A673 (cell line): ENCODE data around the gene JOSD1. TPM values are rescaled to one million over a fixed set of nuclear protein-coding genes. Genes with fewer than 3 reads are reported as not detected.

Source experiments
- BruUV-seq: library from RNA; stranded (reverse); fragments of 400-500 nt; replicated peaks from 2 replicates; lab custom pipeline; 2021; lab: Mats Ljungman, UMichigan
- CTCF ChIA-PET: fragments of 300-600 bp; sonication (Branson Sonifier 250); formaldehyde crosslinking; loops from one replicate; lab custom pipeline; 2022; ENCODE audit warnings: antibody characterized with exemption; lab: Charles Lee
- POLR2A ChIA-PET: fragments of 300-600 bp; sonication (Branson Sonifier 250); formaldehyde crosslinking; loops from one replicate; lab custom pipeline; 2022; ENCODE audit warnings: antibody characterized with exemption; ENCODE audit not compliant: low non-redundant PET; lab: Charles Lee
- DNase-seq: peaks from one replicate; pipeline ENCODE4 v3.0.0-alpha.2; 2015; ENCODE audit warnings: low spot score
- H3K27ac ChIP-seq: fragments of 200-600 bp; sonication (generic); 2 replicates; pipeline ENCODE4 v1.5.1; 2016; ENCODE audit warnings: mixed run types, low read depth, mild to moderate bottlenecking, mixed read lengths, antibody characterized with exemption, low read length; ENCODE audit not compliant: poor library complexity, severe bottlenecking
- H3K27me3 ChIP-seq: fragments of 200-600 bp; sonication (generic); replicated peaks from 2 replicates; pipeline ENCODE4 v1.6.1; 2017; ENCODE audit warnings: mixed run types, low read depth, mild to moderate bottlenecking, mixed read lengths, antibody characterized with exemption, low read length; ENCODE audit not compliant: insufficient read depth, poor library complexity
- H3K36me3 ChIP-seq: fragments of 200-600 bp; sonication (generic); 2 replicates; pipeline ENCODE4 v1.6.1; 2016; ENCODE audit warnings: mixed run types, mild to moderate bottlenecking, mixed read lengths, antibody characterized with exemption, low read length; ENCODE audit not compliant: insufficient read depth, poor library complexity, severe bottlenecking
- H3K4me1 ChIP-seq: fragments of 200-600 bp; sonication (generic); 2 replicates; pipeline ENCODE4 v1.6.1; 2017; ENCODE audit warnings: mixed run types, mild to moderate bottlenecking, mixed read lengths, antibody characterized with exemption, low read length; ENCODE audit not compliant: insufficient read depth, poor library complexity, severe bottlenecking
- H3K4me3 ChIP-seq: fragments of 200-600 bp; sonication (generic); 2 replicates; pipeline ENCODE4 v1.5.1; 2016; ENCODE audit warnings: low read depth, mixed run types, mild to moderate bottlenecking, mixed read lengths, low read length; ENCODE audit not compliant: poor library complexity, severe bottlenecking
- H3K9me3 ChIP-seq: fragments of 200-600 bp; sonication (generic); 2 replicates; pipeline ENCODE4 v1.6.1; 2016; ENCODE audit warnings: mixed run types, low read depth, mild to moderate bottlenecking, mixed read lengths, antibody characterized with exemption, low read length; ENCODE audit not compliant: poor library complexity, severe bottlenecking
- CTCF ChIP-seq: fragments of 300-800, 200-600 bp; sonication (generic); conservative IDR thresholded peaks from 2 replicates; pipeline ENCODE4 v1.5.1; 2017; ENCODE audit warnings: low read depth, mild to moderate bottlenecking, antibody characterized with exemption, low read length, moderate library complexity, mixed read lengths
- EZH2 ChIP-seq: fragments of 200-600 bp; sonication (generic); IDR thresholded peaks from 2 replicates; pipeline ENCODE4 v1.6.1; 2017; ENCODE audit warnings: borderline replicate concordance, low read depth, mild to moderate bottlenecking, mixed read lengths, antibody characterized with exemption, low read length; ENCODE audit not compliant: poor library complexity, severe bottlenecking
- intact Hi-C: fragments of 100-400 bp; cut with micrococcal nuclease; formaldehyde crosslinking; loops from one replicate; pipeline ENCODE4 v1.10.0; 2022; ENCODE audit not compliant: unreplicated experiment
- total RNA-seq: library from RNA; stranded (reverse); gene quantifications from 2 replicates; pipeline ENCODE4 v1.2.3, GENCODE V29; 2021

The JOSD1 gene
- total RNA-seq, 1 experiment from 2014 or later: 53.1 TPM

- Histone ChIP-seq H3K36me3 (peaks cover 58% of the 10 kb centered on the region), H3K4me1 (no peaks in the 10 kb centered on the region), H3K4me3 (no peak overlapping the region), H3K27me3 (no peaks in the 10 kb centered on the region), H3K27ac (no peak overlapping the region), H3K9me3 (no peaks in the 10 kb centered on the region)
- intact Hi-C loops: no loop called here
- TF ChIP-seq EZH2 (no peak), CTCF (no peak)
- CTCF ChIA-PET: interaction anchor here (0.6 kb wide), 1 partner anchor 8 kb away, joined by 3 read pairs; the partner anchor contains the start of gene TOMM22
- DNase-seq: no peak
- POLR2A ChIA-PET: no interaction called here
- BruUV-seq: no TSS peak
Observed at GRCh38 chr22:38689651-38690050, 11.1 kb downstream of the JOSD1 start.

DNA sequence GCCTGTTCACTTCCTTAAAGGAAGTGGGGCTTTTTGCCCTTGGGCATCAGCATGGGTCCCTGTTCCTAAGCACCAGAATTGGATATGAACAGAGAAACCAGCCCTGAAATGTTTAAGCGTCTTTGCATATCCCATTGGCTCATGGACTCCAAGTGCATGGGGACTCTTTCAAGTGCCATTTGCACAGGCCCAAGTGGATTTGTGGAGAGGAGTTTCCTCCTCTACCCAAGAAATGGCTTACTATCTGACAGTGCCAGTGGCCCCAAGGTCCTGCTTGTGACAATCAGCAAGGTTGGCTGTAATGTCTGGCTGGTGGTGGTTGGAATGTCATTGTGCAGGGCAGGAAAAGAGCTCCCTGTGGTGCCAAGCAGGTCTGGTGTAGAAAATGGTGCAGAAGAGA, 15.0 kb downstream of the JOSD1 start:
- no peaks in the 10 kb centered on the region for H3K9me3 ChIP-seq
- H3K27ac ChIP-seq: no peak overlapping the region
- H3K36me3 ChIP-seq: peaks cover 69% of the 10 kb centered on the region
- CTCF ChIA-PET: no interaction called here
- TSS peak; percentile 6 for BruUV-seq
- H3K4me3 ChIP-seq: no peak overlapping the region
- H3K4me1 ChIP-seq: peaks cover 4% of the 10 kb centered on the region
- POLR2A ChIA-PET: no interaction called here
- no peak for TF ChIP-seq EZH2
- TF ChIP-seq CTCF: no peak
- no peak for DNase-seq
- no peaks in the 10 kb centered on the region for H3K27me3 ChIP-seq
- intact Hi-C loops: no loop called here

- no peak overlapping the region for H3K4me3 ChIP-seq
- H3K27me3 ChIP-seq: no peaks in the 10 kb centered on the region
- TF ChIP-seq CTCF (no peak), EZH2 (no peak)
- no peaks in the 10 kb centered on the region for H3K9me3 ChIP-seq
- ChIA-PET POLR2A (no interaction called here), CTCF (no interaction called here)
- peaks cover 64% of the 10 kb centered on the region for H3K36me3 ChIP-seq
- intact Hi-C loops: no loop called here
- no TSS peak for BruUV-seq
- H3K27ac ChIP-seq: no peak overlapping the region
- peaks cover 4% of the 10 kb centered on the region for H3K4me1 ChIP-seq
- no peak for DNase-seq
Observed at GRCh38 chr22:38684895-38685294, 15.8 kb downstream of the JOSD1 start.
